ENCODE results near the gene USP44.
"Not testable (repeated sequence)": the region's sequence is repeated elsewhere in the genome, so short reads cannot be mapped to it uniquely, and the experiment has no call there.

Gene USP44

GRCh38 chr12:95573951-95574576, 22.8 kb upstream of the USP44 start:
- Histone ChIP-seq H3K9ac (ENCODE audit: low read length) (peak overlapping the region; percentile 8), H3K36me3 (ENCODE audit: control insufficient read depth, insufficient read depth, low read length) (no peaks in the 10 kb centered on the region), H3K4me1 (ENCODE audit: control insufficient read depth, low read depth, low read length) (no peaks in the 10 kb centered on the region), H2BK120ac (ENCODE audit: low read depth, low read length) (no peak overlapping the region), H3K56ac (ENCODE audit: low read length) (peak overlapping the region; percentile 69), H4K5ac (ENCODE audit: low read length) (no peak overlapping the region), H3K18ac (ENCODE audit: low read length) (peak overlapping the region; percentile 32), H3K4ac (ENCODE audit: low read depth, low read length) (peak overlapping the region; percentile 5), H2BK5ac (ENCODE audit: low read length) (no peak overlapping the region), H3K4me2 (ENCODE audit: low read length) (no peak overlapping the region), H3K27me3 (ENCODE audit: insufficient read depth, low read length, poor library complexity) (no peaks in the 10 kb centered on the region), H3K79me1 (ENCODE audit: low read length) (no peaks in the 10 kb centered on the region), H2AK5ac (ENCODE audit: low read length) (no peak overlapping the region), H4K8ac (ENCODE audit: low read depth, low read length) (no peak overlapping the region), H3K79me2 (ENCODE audit: control insufficient read depth, insufficient read depth, low read length) (no peaks in the 10 kb centered on the region), H3K4me3 (ENCODE audit: low read length) (no peak overlapping the region), H2BK15ac (replicated peaks; ENCODE audit: low read depth) (peak overlapping the region; percentile 99), H3K23ac (ENCODE audit: low read length) (no peak overlapping the region), H3K27ac (ENCODE audit: low read depth, low read length) (no peak overlapping the region)
- WGBS (ENCODE audit: extremely low coverage, insufficient coverage, low lambda C conversion rate): no CpG with 5 or more reads among the region's 10 CpGs
- peak; percentile 22 for DNase-seq

GRCh38 chr12:95571369-95571768, 20.1 kb upstream of the USP44 start:
- no peak overlapping the region for H3K4me2 ChIP-seq (ENCODE audit: low read length)
- no peaks in the 10 kb centered on the region for H3K4me1 ChIP-seq (ENCODE audit: control insufficient read depth, low read depth, low read length)
- no peak overlapping the region for H2BK5ac ChIP-seq (ENCODE audit: low read length)
- H2AK5ac ChIP-seq (ENCODE audit: low read length): no peak overlapping the region
- no peak overlapping the region for H2BK120ac ChIP-seq (ENCODE audit: low read depth, low read length)
- H3K79me1 ChIP-seq (ENCODE audit: low read length): no peaks in the 10 kb centered on the region
- no peak overlapping the region for H4K8ac ChIP-seq (ENCODE audit: low read depth, low read length)
- no peak overlapping the region for H3K18ac ChIP-seq (ENCODE audit: low read length)
- WGBS (ENCODE audit: extremely low coverage, insufficient coverage, low lambda C conversion rate): no CpG with 5 or more reads among the region's 2 CpGs
- no peak overlapping the region for H3K27ac ChIP-seq (ENCODE audit: low read depth, low read length)
- H4K5ac ChIP-seq (ENCODE audit: low read length): no peak overlapping the region
- DNase-seq: no peak
- no peak overlapping the region for H3K4ac ChIP-seq (ENCODE audit: low read depth, low read length)
- no peaks in the 10 kb centered on the region for H3K79me2 ChIP-seq (ENCODE audit: control insufficient read depth, insufficient read depth, low read length)
- no peak overlapping the region for H3K56ac ChIP-seq (ENCODE audit: low read length)
- no peaks in the 10 kb centered on the region for H3K36me3 ChIP-seq (ENCODE audit: control insufficient read depth, insufficient read depth, low read length)
- H3K9ac ChIP-seq (ENCODE audit: low read length): no peak overlapping the region
- no peak overlapping the region for H3K4me3 ChIP-seq (ENCODE audit: low read length)
- H3K27me3 ChIP-seq (ENCODE audit: insufficient read depth, low read length, poor library complexity): no peaks in the 10 kb centered on the region
- H2BK15ac ChIP-seq (replicated peaks; ENCODE audit: low read depth): no peak overlapping the region
- no peak overlapping the region for H3K23ac ChIP-seq (ENCODE audit: low read length)

GRCh38 chr12:95568045-95568444, 16.8 kb upstream of the USP44 start:
- H3K4me2 ChIP-seq (ENCODE audit: low read length); H3K27ac ChIP-seq (ENCODE audit: low read depth, low read length); H4K8ac ChIP-seq (ENCODE audit: low read depth, low read length); H3K9ac ChIP-seq (ENCODE audit: low read length); H2BK120ac ChIP-seq (ENCODE audit: low read depth, low read length); H3K23ac ChIP-seq (ENCODE audit: low read length); H3K4me3 ChIP-seq (ENCODE audit: low read length); H3K18ac ChIP-seq (ENCODE audit: low read length); H3K4ac ChIP-seq (ENCODE audit: low read depth, low read length); H3K56ac ChIP-seq (ENCODE audit: low read length); H3K27me3 ChIP-seq (ENCODE audit: insufficient read depth, low read length, poor library complexity); DNase-seq; H3K36me3 ChIP-seq (ENCODE audit: control insufficient read depth, insufficient read depth, low read length); H3K4me1 ChIP-seq (ENCODE audit: control insufficient read depth, low read depth, low read length); H2BK15ac ChIP-seq (replicated peaks; ENCODE audit: low read depth); H2BK5ac ChIP-seq (ENCODE audit: low read length); H2AK5ac ChIP-seq (ENCODE audit: low read length); H4K5ac ChIP-seq (ENCODE audit: low read length); H3K79me2 ChIP-seq (ENCODE audit: control insufficient read depth, insufficient read depth, low read length); H3K79me1 ChIP-seq (ENCODE audit: low read length): not testable (repeated sequence)
- WGBS (ENCODE audit: extremely low coverage, insufficient coverage, low lambda C conversion rate): no CpG with 5 or more reads among the region's 10 CpGs

- DNase-seq: no peak
- Histone ChIP-seq H2AK5ac (ENCODE audit: low read length) (no peak overlapping the region), H2BK15ac (replicated peaks; ENCODE audit: low read depth) (no peak overlapping the region), H3K9ac (ENCODE audit: low read length) (no peak overlapping the region), H3K4me1 (ENCODE audit: control insufficient read depth, low read depth, low read length) (no peaks in the 10 kb centered on the region), H3K23ac (ENCODE audit: low read length) (no peak overlapping the region), H4K5ac (ENCODE audit: low read length) (no peak overlapping the region), H3K4me3 (ENCODE audit: low read length) (no peak overlapping the region), H3K79me2 (ENCODE audit: control insufficient read depth, insufficient read depth, low read length) (no peaks in the 10 kb centered on the region), H3K27ac (ENCODE audit: low read depth, low read length) (no peak overlapping the region), H3K79me1 (ENCODE audit: low read length) (no peaks in the 10 kb centered on the region), H3K4ac (ENCODE audit: low read depth, low read length) (no peak overlapping the region), H2BK120ac (ENCODE audit: low read depth, low read length) (no peak overlapping the region), H3K18ac (ENCODE audit: low read length) (no peak overlapping the region), H3K4me2 (ENCODE audit: low read length) (no peak overlapping the region), H3K36me3 (ENCODE audit: control insufficient read depth, insufficient read depth, low read length) (no peaks in the 10 kb centered on the region), H4K8ac (ENCODE audit: low read depth, low read length) (no peak overlapping the region), H3K27me3 (ENCODE audit: insufficient read depth, low read length, poor library complexity) (no peaks in the 10 kb centered on the region), H2BK5ac (ENCODE audit: low read length) (no peak overlapping the region), H3K56ac (ENCODE audit: low read length) (no peak overlapping the region)
- no CpG with 5 or more reads among the region's 1 CpG for WGBS (ENCODE audit: extremely low coverage, insufficient coverage, low lambda C conversion rate)
Observed at GRCh38 chr12:95557625-95558024, 6.3 kb upstream of the USP44 start.

- Histone ChIP-seq H3K4me1 (ENCODE audit: control insufficient read depth, low read depth, low read length) (peaks cover 3% of the 10 kb centered on the region), H3K79me2 (ENCODE audit: control insufficient read depth, insufficient read depth, low read length) (no peaks in the 10 kb centered on the region), H3K18ac (ENCODE audit: low read length) (no peak overlapping the region), H4K8ac (ENCODE audit: low read depth, low read length) (no peak overlapping the region), H2BK5ac (ENCODE audit: low read length) (no peak overlapping the region), H4K5ac (ENCODE audit: low read length) (no peak overlapping the region), H3K9ac (ENCODE audit: low read length) (no peak overlapping the region), H3K4ac (ENCODE audit: low read depth, low read length) (no peak overlapping the region), H2BK15ac (replicated peaks; ENCODE audit: low read depth) (no peak overlapping the region), H2BK120ac (ENCODE audit: low read depth, low read length) (no peak overlapping the region), H3K23ac (ENCODE audit: low read length) (no peak overlapping the region), H3K27me3 (ENCODE audit: insufficient read depth, low read length, poor library complexity) (no peaks in the 10 kb centered on the region), H3K4me3 (ENCODE audit: low read length) (no peak overlapping the region), H3K27ac (ENCODE audit: low read depth, low read length) (no peak overlapping the region), H3K36me3 (ENCODE audit: control insufficient read depth, insufficient read depth, low read length) (no peaks in the 10 kb centered on the region), H3K79me1 (ENCODE audit: low read length) (no peaks in the 10 kb centered on the region), H2AK5ac (ENCODE audit: low read length) (no peak overlapping the region), H3K56ac (ENCODE audit: low read length) (no peak overlapping the region), H3K4me2 (ENCODE audit: low read length) (no peak overlapping the region)
- no CpG with 5 or more reads among the region's 4 CpGs for WGBS (ENCODE audit: extremely low coverage, insufficient coverage, low lambda C conversion rate)
- DNase-seq: no peak
Observed at GRCh38 chr12:95554532-95555071, 3.3 kb upstream of the USP44 start.
